Prostate gland (tissue), 2 donors: Measurements from ENCODE around the gene DFFB.

ENCODE experiments used
- POLR2A ChIP-seq: fragments of 450-650 bp; IDR thresholded peaks from one replicate; pipeline ENCODE4 v1.6.1; 2016; ENCODE audit warnings: antibody characterized with exemption, mild to moderate bottlenecking
- POLR2AphosphoS5 ChIP-seq: sonication (generic); formaldehyde crosslinking; IDR thresholded peaks from one replicate; pipeline ENCODE4 v1.6.1; 2017; ENCODE audit warnings: antibody characterized with exemption
- TF ChIP-seq, protein P1 (sequence below), 4 experiments: fragments of 200-600 bp in 2 of 4; fragments of 450-650 bp in 2 of 4; sonication (generic) in 2 of 4; IDR thresholded peaks; 1 replicate in 3 of 4; 2 replicates in 1 of 4; pipeline ENCODE4 v1.5.1; 2016 to 2019; ENCODE audit warnings: antibody characterized with exemption in 4 of 4, mild to moderate bottlenecking in 2 of 4, moderate library complexity in 2 of 4

DNA sequence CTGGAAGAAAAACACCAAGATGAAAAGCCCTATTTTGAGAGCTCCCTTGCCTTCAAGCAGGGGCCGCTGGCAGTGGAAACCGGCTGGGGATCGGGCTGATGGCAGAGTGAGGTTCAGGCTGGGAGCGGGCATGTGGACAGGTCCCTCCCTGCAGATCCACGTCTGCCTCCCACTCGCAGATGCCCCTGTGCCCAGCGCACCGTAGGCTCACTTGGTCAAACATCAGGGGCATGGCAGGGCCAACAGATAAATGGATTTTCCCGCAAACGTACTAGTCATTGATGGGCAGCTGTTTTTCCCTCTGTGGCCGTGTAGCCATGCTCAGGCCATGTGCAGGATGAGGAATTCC lies 49.4 kb downstream of the DFFB start:
- TF ChIP-seq, protein P1, sequence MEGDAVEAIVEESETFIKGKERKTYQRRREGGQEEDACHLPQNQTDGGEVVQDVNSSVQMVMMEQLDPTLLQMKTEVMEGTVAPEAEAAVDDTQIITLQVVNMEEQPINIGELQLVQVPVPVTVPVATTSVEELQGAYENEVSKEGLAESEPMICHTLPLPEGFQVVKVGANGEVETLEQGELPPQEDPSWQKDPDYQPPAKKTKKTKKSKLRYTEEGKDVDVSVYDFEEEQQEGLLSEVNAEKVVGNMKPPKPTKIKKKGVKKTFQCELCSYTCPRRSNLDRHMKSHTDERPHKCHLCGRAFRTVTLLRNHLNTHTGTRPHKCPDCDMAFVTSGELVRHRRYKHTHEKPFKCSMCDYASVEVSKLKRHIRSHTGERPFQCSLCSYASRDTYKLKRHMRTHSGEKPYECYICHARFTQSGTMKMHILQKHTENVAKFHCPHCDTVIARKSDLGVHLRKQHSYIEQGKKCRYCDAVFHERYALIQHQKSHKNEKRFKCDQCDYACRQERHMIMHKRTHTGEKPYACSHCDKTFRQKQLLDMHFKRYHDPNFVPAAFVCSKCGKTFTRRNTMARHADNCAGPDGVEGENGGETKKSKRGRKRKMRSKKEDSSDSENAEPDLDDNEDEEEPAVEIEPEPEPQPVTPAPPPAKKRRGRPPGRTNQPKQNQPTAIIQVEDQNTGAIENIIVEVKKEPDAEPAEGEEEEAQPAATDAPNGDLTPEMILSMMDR (IDR thresholded peaks at IDR 0.05): no peak
- TF ChIP-seq POLR2A (no peak), POLR2AphosphoS5 (no peak)
